B cell (primary cell): Measurements from ENCODE around the gene SNCAIP.

ENCODE experiments used
- EZH2 ChIP-seq: IDR thresholded peaks from 2 replicates; pipeline ENCODE4 v1.6.1; 2012; ENCODE audit warnings: borderline replicate concordance, low read depth, mild to moderate bottlenecking, moderate library complexity, low read length; ENCODE audit not compliant: insufficient read depth, poor library complexity, severe bottlenecking
- TF ChIP-seq, protein P1 (sequence below): fragments of 200-600 bp; IDR thresholded peaks from one replicate; pipeline ENCODE4 v1.8.0; 2022; ENCODE audit warnings: antibody characterized with exemption, mild to moderate bottlenecking

DNA sequence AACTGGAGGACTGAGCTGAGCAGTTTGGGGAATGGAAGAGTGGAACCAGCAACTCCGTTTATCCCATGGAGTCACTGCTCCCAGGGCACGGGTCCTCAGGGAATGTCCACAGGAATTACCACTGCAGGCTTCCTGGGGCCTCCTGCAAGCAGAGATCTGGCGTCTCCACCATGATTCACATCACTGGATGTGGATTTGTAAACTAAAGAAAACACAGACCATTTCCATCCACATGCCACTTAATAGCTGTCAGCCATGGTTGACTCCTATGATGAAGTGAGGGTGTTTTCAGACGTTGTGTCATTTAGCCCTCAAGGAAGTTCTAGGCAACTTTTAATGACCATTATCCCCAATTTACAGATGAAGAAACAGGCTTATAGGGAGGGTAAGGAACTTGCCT is 30.2 kb downstream of the SNCAIP start:
- no peak for TF ChIP-seq EZH2
- TF ChIP-seq, protein P1, sequence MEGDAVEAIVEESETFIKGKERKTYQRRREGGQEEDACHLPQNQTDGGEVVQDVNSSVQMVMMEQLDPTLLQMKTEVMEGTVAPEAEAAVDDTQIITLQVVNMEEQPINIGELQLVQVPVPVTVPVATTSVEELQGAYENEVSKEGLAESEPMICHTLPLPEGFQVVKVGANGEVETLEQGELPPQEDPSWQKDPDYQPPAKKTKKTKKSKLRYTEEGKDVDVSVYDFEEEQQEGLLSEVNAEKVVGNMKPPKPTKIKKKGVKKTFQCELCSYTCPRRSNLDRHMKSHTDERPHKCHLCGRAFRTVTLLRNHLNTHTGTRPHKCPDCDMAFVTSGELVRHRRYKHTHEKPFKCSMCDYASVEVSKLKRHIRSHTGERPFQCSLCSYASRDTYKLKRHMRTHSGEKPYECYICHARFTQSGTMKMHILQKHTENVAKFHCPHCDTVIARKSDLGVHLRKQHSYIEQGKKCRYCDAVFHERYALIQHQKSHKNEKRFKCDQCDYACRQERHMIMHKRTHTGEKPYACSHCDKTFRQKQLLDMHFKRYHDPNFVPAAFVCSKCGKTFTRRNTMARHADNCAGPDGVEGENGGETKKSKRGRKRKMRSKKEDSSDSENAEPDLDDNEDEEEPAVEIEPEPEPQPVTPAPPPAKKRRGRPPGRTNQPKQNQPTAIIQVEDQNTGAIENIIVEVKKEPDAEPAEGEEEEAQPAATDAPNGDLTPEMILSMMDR: no peak
